Measurements from ENCODE around the gene ARRB1.
A peak's percentile ranks its signal among the peaks of the same experiment; 100 is the strongest.

The ARRB1 gene

GRCh38 chr11:75246671-75247350 lies 104.7 kb downstream of the ARRB1 start:
- DNase-seq = no peak

GRCh38 chr11:75246006-75246670 lies 105.3 kb downstream of the ARRB1 start:
- DNase-seq = no peak

DNA sequence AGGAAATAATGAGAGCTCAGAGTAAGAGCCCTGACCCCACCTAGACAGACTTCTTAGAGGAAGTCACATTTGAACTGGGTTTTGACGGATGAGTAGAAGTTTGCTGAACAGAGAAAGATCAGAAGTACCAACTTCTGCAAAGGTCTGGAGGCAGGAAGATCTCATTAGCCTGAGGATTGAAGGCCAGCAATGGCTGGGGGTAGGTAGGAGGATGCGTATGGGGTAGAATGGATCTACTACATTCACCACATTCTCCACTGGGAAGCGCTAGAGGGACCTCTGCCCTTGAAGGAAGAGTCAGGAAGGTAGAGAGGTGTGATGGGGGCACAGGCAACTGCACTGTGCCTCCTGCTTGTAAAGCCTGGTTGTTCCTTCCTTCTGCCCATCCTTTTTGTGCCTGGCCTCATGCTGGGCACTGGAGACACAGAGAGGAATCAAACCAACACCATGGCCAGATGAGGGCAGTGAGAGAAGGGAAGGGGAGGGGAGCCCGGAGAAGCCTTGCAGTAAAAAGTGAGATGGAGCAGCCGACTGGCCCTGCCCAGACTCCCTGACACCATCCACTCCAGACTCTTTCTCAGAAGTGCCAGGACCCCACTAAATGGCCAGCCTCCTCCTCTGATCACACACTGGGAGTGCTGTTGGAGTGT lies 106.0 kb downstream of the ARRB1 start:
- no peak for DNase-seq

GRCh38 chr11:75244052-75244814 lies 107.2 kb downstream of the ARRB1 start:
- DNase-seq = no peak

GRCh38 chr11:75242722-75243600 lies 108.5 kb downstream of the ARRB1 start:
- no peak for DNase-seq

DNA sequence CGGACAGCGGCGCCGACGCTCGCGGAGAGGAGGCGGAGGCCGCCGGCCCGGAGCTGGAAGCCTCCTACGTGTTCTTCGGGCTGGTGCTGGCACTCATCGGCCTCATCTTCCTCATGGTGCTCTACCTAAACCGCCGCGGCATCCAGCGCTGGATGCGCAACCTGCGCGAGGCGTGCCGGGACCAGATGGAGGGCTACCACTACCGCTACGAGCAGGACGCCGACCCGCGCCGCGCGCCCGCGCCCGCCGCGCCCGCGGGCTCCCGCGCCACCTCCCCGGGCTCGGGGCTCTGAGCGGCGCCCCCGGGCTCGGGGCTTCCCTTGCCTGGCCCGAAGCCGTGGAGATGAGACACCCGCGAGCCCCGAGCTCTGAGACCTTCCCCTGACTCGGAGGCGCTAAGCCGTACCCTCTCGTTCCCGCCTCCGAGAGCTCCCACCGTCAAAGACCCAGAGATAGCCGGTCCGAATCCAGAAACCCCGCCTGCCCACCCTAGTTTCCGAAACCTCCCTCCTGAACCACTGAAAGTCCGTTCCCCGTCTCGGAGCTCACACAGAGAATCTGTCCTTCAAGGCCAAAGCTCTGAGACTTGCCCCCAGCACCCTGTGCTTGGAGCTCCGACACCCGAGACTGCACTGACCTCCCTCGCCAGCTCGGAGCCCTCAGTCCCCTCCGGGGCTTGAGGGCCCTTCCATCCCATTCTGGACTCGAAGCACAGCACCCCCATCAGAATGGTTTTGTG lies 109.4 kb downstream of the ARRB1 start:
- no peak for DNase-seq

DNA sequence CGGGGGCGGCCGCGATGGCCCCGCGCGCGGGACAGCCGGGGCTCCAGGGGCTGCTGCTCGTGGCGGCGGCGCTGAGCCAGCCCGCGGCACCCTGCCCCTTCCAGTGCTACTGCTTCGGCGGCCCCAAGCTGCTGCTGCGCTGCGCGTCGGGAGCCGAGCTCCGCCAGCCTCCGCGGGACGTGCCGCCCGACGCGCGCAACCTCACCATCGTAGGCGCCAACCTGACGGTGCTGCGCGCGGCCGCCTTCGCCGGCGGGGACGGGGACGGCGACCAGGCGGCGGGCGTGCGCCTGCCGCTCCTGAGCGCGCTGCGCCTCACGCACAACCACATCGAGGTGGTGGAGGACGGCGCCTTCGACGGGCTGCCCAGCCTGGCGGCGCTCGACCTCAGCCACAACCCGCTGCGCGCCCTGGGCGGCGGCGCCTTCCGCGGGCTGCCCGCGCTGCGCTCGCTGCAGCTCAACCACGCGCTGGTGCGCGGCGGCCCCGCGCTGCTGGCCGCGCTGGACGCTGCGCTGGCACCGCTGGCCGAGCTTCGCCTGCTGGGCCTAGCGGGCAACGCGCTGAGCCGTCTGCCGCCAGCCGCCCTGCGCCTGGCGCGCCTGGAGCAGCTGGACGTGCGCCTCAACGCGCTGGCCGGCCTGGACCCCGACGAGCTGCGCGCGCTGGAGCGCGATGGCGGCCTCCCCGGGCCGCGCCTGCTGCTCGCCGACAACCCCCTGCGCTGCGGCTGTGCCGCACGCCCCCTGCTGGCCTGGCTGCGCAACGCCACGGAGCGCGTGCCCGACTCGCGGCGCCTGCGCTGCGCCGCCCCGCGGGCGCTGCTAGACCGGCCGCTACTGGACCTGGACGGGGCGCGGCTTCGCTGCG lies 110.2 kb downstream of the ARRB1 start:
- DNase-seq = peak; percentile 80

DNA sequence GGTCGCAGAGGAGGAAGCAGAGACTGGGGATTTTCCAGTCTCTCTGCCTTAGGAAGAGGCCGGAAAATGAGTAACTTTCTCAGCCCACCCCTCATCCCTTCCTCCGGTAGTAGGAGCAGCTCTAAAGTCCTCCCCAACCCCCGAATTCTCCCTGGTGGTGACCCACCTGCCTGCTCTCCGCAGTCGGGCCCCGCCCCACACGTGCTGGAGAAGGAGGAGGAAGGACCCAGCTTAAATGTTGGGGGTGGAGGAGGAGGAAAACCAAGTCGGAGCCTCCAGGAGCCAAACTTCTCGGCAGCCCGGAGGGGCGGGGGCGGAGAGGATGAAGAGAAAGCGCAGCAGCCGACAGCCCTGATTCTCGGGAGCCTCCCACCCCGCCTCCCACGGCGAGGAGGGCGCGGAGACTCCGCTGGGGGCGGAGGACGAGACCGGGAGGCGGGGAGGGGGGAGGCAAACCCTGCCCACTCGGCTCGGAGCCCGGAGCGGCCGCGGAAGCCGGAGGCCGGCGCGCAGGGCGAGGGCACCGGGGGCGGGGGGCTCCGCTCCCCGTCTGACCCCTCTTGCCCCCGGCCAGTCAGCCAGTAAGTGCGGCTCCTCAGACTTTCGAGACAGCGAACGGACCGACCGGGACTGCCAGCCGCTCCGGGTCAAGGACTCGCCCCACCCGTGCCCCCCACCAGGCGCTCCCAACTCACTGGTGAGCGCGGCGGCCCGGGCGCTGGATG lies 111.0 kb downstream of the ARRB1 start, which contains the start of gene TPBGL:
TSS of gene TPBGL (plus strand) at position 464 of the 725 bp plus-strand sequence. CDS start 276 bp downstream, outside the sequence.
- DNase-seq = no peak

DNA sequence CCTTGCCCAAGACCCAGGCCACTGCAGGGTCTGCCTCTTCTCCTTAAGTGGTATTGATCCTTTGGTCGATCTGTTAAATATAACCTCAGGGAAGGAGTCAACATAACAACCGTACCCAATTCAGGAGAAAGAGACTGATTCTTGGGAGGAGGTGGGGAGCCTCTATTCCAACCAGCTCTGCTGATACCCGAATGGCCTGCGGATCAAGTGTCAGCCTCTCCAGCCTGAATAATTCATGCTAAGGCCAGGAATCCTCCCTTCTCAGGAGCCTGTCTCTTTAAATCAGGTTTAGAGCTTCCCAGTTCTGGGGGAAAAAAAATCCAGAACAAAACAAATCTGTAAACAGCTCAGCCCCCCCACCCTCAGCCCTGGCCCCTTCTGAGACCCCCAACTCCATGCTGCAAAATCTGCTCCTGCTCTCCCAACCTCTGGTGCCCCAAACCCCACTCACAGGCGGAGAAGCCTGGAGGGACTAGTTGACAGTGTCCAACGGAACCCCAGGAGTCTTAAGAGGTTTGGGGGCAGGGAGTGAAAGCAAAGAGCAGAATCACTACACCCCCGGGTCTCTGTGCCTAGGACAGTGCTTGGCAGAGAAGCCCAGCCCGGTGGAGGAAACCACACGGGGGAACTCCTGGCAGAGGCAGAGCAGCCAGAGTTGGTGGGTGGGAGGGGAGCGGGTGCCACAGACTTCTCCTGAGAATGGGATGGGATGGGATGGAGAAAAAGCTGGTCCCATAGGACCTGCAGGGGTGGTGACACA lies 111.8 kb downstream of the ARRB1 start:
- no peak for DNase-seq

DNA sequence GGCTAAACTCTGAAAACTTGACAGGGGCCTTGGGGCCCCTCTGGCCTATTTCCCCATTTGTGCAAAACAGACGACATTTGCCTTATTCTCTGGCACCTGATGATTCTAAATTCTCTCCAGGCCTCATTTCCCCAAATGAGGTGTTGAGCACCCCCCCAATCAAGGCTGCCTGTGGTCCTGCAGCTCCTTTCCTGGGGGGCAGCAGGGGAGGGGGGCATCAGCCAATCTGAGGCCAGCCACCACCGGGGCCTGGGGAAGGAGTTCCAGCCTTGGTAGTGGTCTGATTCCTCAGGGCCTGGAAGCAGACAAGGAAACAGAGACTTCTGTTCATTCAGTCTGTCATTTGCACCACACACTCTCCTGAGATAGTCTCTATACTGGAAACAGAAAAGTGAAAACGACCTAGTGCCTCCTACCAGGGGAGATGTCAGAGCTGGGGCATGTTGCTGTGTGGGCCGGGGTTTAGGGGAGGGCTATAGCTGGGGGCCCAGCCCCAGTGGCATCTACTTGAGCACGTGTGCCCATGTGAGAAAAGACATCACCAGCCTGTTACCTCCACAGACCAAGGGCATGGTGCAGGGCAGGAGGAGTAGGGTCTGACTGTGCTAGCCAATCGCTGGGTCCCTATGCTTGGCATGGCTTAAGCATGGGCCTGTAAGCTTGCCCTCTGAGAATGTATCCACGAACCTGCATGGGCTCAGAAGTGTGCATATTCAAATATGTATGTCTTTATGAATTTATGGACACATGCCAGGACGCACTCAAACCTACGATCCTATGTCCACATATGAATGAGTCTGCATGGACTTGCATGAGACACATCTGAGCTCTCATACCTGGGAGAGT lies 112.6 kb downstream of the ARRB1 start:
- no peak for DNase-seq

- no peak for DNase-seq
Measured at GRCh38 chr11:75237050-75237449, 114.4 kb downstream of the ARRB1 start.

- DNase-seq = peak; percentile 26
Measured at GRCh38 chr11:75236062-75236461, 115.4 kb downstream of the ARRB1 start.

DNA sequence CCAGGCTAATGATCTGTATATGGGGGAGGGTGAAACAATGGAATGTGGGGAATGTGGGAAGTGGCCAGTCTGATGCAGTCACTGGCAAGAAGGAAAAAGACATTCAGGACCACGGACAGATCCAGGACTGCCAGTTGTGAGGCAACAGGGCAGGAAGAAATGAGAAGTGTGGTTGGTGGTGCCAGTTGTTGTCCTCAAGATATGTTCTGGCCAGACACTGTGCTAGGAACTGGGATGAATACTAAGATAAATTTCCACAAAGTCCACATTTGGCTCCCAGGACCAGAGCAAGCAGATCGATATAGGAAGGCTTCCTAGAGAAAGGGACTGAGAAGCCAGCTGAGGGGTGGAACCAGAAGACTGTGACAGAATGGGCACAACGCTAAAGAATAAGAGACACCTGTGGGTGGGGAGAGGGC lies 117.7 kb downstream of the ARRB1 start:
- DNase-seq = peak; percentile 60

DNA sequence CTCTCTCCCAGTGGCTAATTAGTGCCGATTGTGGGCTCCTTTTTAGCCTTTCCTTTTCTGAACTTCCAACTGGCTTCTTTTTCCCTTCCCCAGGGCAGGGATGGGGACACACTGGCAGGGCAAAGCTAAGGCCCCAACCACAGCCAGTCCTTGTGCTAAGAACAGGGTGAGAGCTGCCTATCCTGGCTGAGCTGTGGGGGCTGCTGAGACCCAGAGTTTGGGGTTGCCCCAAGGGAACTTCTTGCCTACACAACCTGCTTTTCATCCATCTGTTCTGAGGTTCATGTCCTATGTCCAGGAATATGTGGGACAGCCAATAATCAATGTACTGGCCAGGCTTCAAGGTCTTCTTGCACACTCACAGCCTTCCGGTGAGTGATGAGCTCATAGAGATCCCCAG lies 120.8 kb downstream of the ARRB1 start:
- no peak for DNase-seq

- DNase-seq = no peak
Measured at GRCh38 chr11:75229466-75229865, 122.0 kb downstream of the ARRB1 start.

GRCh38 chr11:75225794-75226193 lies 125.7 kb downstream of the ARRB1 start:
- no peak for DNase-seq

DNA sequence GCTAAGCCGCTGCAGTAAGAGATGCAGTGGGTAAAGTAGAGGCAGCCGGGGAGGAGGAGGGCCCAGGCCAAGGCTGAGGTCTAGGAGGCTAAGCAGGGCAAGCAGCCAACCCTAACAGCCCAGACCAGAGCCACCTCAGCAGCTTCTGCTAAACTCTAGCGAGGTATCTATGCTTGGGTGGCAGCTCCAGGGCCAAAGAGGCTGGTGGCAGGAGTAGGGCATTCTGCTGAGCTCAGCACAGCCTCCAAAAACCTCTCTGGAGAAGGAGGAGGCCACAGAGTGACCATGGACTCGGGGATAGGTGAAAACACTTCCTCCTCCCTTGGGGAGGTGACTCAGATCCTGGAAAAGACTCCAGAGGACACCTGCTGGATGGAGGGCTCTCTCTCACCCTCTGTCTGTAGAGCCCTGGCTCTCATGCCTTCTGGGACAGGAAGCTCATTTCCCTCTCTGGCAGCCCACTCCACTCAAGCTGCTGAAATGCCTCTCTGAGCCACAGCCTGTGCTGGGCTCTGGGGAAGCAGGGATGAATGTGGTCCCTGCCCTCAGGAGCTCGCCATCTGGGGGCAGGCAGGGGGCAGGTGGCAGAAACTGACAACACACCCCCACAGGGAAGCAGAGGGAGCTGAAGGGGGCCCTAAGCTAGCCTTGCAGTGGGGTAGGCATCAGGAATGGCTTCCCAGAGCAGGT lies 127.4 kb downstream of the ARRB1 start:
- no peak for DNase-seq

All from fibroblast of skin of right quadriceps (primary cell).